NCI-H82 treated with DMSO at 0.1 percent for 48 hours (cell line): ENCODE results near the gene AP4M1.
"Not testable (repeated sequence)": the region's sequence is repeated elsewhere in the genome, so short reads cannot be mapped to it uniquely, and the experiment has no call there.

ENCODE experiments used
- DNase-seq: peaks from one replicate; lab custom pipeline; 2025; ENCODE audit not compliant: unreplicated experiment; lab: John Stamatoyannopoulos, UW

AP4M1 gene

DNA sequence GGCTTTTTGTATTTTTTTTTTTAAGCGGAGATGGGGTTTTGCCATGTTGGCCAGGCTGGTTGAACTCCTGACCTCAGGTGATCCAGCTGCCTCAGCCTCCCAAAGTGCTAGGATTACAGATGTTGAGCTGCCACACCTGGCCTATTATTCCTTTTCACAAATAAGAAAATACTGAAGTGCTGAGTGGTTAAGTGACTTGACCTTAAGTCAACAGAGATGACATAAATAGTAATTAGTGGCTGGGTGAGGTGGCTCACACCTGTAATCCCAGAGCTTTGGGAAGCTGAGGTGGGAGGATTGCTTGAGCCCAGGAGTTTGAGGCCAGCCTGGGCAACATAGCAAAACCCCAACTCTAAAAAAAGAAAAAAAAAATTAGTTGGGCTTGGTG lies 28.8 kb downstream of the AP4M1 start:
- DNase-seq = not testable (repeated sequence)

DNA sequence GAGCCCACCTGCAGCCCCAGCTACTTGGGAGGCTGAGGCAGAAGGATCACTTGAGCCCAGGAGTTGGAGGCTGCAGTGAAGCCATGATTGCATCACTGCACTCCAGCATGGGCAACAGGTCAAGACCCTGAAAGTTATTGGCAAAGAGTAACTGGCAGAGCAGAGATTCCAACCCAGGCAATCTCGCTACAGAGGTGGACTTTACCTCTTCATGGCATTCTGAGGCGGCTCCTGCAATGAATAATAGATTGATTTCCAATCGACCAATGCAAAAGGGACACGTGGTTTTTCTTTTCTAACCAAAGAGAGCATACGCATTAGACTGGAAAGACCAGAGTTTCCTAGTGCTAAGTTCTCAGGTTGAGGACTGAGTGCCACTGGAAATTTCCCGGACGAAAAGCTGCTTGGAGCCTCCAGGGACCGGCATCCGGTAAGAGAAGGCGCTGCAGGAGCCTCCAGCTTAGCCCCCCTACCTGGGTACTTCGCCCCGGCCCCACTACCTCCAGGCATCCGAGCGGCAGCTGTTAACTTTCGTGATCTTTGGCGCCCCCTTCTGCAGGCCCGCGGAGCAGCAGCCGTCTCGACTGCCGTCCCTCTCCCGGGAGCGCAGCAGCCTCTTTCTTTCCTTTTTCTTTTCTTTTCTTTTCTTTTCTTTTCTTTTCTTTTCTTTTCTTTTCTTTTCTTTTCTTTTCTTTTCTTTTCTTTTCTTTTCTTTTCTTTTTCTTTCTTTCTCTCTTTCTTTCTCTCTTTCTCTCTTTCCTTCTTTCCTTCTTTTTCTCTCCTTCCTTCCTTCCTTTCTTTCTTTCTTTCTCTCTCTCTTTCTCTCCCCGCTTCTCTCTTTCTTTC lies 29.4 kb downstream of the AP4M1 start:
- peak; percentile 37 for DNase-seq

DNA sequence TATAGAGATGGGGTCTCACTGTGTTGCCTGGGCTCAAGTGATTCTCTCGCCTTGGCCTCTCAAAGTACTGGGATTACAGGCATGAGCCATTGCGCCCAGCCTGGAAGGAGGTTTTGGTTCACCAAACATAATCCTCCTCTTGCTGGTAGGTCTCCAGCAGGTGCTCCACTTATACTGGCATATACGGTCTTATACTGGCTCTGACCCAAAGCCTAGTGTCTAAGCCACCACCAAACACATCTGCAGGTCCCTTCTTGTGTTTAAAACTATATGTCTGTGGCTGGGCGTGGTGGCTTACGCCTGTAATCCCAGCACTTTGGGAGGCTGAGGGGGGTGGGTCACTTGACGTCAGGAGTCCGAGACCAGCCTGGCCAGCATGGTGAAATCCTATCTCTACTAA lies 30.7 kb downstream of the AP4M1 start:
- DNase-seq = peak; percentile 12

DNA sequence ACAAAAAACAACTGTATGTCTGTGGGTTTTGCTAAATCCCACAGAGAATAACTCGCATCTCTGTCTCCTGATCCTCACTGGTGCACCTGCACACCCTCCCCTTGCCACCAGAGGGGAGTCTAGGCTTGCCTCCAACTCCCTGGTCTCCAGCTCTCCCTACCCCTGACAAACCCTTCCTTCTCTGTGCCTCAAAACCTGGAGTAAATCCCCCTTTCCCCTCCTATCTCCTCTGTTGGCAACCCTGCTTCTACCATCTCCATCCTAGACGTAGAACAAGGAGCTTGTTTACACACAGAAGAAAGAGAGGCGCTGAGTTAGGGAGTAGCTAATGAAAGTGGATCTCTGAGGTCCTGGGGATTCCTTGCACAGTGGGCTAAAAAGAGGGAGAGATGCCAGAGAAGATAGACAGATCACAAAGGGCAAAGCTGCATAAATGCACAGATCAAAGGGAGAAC lies 31.3 kb downstream of the AP4M1 start:
- DNase-seq = peak; percentile 39

DNA sequence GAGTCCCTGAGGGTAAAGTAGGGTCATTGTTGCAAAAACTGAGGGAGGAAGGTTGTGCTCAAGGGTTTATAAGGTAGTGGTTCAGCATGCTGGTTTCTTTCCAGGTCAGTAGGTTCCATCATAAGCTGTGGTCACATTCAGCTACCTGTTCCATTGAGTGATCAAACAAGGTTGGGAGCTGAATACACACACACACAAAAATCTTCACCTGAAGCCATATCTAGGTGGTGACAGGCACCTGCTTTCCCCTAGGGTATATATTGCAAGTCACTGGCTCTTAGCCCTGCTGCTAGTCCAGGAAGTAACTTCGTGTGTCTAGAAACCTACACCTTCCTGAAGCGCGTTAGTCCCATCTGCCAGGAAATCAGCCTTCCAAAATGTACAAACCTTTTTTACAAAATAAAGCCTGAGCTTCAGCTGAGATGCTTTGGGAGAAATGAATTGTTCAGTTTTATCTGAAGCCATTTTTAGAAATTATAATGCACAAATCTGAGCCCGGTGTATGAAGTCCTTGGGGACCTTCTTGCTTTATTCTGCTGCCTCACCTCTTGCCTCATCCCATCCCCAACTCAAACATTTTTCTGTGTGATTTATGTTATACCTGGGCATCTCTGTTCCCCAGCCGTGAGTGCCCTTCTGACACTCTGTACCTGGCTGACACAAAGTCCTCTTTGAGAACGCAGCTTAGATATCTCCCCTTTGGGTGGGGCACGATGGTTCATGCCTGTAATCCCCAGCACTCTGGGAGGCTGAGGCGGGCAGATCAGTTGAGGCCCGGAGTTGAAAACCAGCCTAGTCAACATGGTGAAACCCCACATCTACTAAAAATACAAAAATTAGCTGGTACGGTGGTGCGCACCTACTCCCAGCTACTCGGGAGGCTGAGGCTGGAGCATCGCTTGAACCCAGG lies 36.7 kb downstream of the AP4M1 start:
- no peak for DNase-seq

DNA sequence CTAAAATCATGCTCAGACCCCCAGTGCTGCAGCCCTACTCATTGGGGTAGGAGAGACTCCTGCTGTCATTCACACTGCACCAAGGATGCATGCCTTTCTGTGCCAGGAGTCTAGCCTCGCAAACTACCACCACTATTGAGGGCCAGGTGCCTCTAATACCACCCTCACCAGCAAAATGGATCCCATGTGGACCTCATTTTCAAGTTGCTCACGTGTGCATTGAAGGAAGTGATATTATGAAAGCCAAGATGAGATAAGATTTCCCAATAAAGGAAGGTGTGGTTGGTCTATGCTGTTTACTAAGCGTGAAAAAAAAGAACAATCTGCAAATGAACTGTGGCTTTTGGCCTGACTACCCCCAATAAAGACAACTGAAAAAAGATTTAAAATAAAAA lies 40.1 kb downstream of the AP4M1 start:
- no peak for DNase-seq

DNA sequence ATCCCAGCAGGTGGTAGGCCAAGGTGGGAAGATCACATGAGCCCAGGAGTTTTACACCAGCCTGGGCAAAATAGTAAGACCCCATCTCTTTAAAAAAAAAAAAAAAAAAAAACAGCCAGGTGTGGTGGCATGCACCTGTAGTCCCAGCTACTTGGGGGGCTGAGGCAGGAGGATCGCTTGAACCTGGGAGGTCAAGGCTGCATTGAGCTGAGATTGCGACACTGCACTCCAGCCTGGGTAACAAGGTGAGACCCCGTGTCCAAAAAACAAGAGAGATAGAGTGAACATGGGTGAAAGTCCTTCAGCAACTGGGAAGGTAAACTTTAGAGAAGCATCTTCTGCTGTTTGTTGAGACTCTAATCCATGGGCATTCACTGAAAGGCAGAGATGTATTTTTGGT lies 41.0 kb downstream of the AP4M1 start:
- no peak for DNase-seq

DNA sequence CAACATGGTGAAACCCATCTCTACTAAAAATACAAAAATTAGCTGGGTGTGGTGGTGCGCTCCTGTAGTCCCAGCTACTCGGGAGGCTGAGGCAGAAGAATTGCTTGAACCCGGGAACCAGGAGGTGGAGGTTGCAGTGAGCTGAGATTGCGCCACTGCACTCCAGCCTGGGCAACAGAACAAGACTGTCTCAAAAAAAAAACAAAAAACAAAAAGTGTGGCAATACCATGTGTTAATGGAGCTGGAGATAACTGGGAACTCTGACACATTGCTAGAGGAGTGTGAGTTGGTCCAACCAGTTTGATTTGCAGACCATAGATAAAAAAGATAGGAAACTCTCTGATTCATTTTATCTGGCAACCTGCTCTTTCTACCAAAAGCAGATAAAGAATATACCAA lies 44.9 kb downstream of the AP4M1 start:
- not testable (repeated sequence) for DNase-seq

DNA sequence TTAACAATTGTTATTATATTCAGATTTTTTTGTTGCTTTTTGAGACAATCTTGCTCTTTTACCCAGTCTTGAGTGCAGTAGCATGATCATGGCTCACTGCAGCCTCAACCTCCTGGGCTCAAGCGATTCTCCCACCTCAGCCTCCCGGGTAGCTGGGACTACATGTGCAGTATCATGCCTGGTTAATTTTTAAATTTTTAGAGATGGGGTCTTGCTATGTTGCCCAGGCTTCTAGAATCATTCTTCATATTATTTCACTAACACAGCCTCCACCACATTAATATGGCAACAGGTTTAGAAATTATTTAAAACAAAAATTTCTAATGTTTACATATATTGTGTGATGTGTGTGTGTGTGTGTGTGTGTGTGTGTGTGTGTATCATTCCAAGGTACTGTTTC lies 45.8 kb downstream of the AP4M1 start:
- DNase-seq = no peak

DNA sequence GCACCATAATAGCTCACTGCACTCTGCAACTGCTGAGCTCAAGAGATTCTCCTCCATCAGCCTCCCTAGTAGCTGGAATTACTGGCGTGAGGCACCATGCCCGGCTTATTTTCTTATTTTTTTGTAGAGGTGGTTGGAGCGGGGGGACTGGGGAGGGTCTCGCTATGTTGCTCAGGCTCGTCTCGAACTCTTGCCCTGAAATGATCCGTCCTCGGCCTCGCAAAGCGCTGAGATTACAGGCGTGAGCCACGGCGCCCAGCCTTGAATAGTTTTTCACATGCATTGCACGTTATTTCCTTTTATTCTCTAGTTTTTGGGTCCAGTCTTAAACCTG lies 46.7 kb downstream of the AP4M1 start:
- no peak for DNase-seq

DNA sequence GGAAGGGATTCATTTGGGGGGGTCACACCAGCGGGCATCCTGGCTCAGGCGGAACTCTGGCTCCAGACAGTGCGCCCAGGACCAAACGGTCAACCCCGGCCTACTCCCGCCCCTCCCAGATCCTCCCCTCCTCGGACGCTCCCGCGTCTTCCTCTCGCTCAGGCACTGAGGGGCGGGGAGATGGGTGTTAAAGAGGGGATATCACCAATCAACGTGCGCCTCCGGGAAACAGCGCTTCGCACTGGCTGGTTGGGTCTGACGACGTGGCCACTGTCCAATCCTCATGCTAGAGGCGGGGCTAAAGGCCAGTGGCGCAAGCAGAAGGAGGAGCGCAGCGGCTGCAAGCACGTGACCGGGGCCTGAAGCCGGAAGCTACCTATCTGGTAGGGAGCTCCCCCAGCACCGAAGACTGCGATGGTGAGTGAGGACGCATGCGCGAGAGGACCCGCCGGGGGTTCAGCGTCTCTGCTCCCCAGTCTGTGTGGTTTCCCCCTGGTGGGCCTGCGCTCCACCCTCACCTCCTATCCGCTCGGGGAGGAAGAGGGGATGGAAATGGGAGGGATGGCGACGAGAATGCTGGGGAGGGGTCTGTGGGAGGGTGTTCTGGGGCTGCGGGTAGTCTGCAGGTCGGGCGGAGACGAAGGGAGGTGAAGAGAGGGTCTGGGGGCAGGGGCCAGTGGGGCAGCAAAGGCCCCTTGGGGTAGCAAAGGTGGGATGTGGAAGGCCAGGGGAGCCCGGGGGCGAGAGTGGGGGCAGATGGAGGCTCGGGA lies 47.3 kb downstream of the AP4M1 start, which contains the start of gene LAMTOR4:
Gene LAMTOR4 (plus strand): TSS at position 360 of the 770 bp plus-strand sequence. CDS start 55 bp downstream, at position 415.
- DNase-seq = peak; percentile 98

DNA sequence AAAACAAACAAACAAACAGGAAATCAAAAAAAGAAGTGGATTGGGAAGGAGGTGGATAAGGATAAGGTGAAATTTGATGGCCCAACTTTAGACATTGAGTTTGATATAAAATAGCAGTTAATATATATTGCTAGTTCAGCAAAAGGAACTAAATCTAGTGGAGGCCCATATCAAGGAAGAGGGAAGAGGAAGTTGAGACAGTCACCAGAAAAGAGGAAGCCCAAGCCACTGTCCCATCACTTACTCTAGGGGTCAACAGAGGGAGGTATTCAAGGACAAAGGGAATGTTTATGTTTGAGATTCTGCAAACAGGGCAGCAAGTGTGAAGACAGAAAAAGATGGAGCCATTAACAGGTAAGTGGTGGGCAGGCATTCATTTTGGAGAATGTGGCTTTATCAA lies 51.0 kb downstream of the AP4M1 start:
- DNase-seq = no peak

DNA sequence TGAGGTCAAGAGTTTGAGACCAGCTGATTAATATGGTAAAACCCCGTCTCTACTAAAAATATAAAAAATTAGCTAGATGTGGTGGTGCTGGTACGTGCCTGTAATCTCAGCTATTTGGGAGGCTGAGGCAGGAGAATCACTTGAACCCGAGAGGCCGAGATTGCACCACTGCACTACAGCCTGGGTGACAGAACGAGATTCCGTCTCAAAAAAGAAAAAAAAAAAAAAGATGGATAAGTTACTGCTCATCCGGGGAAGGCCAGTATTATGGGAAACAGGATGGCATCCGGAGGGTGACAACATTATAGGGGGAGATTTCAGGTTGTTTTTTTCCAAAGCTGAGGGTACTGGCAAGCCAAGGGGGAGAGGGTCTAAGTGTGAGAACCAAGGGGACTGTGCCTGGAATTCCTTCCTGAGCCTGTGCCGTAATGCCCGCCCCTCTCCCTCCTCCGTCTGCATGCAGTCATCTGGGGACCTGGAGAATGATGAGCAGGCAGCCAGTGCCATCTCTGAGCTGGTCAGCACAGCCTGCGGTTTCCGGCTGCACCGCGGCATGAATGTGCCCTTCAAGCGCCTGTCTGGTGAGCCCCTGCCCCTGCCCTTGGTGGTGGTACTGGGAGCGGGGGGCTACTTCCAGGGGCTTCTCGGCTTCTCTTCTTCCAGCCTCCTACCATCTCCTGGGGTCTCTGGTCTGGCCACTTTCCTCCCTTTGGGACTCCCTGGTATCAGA lies 51.7 kb downstream of the AP4M1 start:
- no peak for DNase-seq

DNA sequence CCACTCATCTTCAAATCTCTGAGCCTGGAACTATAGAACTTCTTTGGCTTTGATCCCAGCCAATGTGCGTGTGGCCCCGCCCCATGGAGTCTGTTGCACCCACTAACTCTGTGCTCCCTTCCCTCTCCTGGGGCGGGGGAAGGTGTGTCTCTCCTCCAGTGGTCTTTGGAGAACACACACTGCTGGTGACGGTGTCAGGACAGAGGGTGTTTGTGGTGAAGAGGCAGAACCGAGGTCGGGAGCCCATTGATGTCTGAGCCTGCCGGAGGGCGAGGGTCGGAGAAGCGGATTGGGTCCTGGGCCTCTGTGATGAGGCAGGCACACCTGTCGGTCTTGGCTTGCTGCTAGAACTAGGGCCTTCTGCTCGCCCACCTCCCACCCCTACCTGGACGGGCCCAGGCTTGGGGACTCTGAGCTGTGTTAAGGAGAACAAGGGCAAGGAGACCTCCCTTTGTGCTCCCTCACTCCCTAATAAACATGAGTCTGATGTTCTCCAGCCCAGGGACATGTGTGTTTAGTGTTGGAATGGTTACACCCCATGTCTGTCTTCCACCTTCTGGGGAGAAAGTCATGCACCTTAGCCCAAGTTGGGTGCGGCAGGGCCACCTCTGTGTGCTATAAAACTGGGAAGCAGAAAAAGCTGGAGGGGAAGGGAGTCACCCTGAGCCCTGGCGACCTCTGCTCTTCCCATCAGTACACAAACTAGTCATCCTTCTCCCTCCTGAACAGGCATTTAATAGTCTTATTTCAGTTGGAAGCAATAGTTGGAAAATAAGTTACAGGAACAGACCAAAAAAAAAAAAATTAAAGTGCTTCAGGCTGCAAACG lies 52.5 kb downstream of the AP4M1 start:
- no peak for DNase-seq

DNA sequence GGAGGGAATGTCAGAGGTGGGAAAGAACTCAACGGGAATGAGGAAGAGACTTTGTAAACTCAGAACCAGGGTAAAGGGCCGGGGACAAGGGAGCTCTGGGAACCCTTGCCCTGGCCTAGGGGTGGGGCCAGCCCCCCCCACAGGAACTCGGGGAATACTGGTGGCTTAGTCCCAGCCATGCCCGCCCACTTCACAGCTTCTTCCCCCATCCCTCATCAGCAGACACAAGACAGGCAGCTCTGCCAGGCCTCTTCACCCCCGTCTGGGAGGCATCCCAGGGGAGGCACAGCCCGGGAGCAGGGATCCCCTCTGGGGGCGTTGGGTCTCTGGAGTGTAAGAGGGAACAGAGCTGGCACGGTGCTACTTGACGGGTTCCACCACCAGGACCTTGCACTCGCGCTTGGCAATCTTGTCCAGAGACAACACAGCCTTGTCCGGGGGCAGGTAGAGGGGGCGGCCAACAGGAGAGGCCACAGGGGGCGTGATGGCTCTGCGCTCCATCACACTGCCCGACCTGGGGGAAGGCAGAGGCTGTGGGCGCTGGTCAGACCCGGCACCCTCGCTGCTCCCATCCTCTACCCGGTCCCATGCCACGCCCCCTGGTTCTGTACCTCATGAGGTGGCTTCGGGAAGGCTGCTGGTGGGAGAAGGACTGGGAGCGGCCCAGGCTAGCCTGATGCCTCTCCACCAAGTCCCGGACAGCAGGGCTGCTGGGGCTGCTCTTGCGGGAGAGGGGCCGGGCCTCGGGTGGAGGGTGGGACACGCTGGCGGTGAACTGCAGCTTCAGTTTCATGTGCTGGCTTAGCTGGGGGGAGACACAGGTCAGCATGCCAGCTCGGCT lies 53.4 kb downstream of the AP4M1 start:
- no peak for DNase-seq

DNA sequence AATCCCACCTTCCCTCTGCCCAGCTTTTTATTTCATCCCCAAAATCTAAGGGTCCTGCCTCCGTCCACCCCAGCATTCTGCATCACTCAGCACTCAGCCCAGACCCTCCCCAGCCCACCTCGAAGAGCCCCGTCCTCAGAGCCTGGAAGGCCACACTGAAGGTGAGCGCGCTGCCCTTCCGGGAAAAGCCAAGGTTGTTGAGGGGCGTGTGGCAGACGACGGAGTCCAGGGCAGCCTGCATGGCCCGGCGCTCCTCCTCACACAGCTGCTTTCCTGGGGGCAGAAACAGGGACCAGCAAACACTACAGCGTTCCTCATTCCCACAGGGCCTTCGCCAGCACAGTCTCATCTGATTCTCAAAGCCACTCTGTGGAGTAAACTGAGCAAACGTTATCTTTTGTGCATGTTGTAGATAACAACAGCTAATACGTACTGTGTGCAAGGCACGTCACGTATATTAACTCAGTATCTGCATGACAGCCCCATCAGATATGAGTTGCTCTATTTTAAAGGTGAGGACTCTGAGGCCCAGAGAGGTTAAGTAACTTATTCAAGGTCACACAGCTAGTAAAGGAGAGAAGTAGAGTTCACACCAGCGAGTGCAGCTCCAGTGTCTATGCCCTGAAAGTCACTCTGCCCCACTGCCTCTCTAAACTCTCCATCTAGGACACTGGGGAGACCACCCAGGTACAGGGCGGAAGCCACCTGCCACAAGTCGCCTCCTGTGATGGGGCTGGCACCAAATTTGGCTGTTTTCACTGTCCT lies 54.3 kb downstream of the AP4M1 start:
- DNase-seq = no peak

DNA sequence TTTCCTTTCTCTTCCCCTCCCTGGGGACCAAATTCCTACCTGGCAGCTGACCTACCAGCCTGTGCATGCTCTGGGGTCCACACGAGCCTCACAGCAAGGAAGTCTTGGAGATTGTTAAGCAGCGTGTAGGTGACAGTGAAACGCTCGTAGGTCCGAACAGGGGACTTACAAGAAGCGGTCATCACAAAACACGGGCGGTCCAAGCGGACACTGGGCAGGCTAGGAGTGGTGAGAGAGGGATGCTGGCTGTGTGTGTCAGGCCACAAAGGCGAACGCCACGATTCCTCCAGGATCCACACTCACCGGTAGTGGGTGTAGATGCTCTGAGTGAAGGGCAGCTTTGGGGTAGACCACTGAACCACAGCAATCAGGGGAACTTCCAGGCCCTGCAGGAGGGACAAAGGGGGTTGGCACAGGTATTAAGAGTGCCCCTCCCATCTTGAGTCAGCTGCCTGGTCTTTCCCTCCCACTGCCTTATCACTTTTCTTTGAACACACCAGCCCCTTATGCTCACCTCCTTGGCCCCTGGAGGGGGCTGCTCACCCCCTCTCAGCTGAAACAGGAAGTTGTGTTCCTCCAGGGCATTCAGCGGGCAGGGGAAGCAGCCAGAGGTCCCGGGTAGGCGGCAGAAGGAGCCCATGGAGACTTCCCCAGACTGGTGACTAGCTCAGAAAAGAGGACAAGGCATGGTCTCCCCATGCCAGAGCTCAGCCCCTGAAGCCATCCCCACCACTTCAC lies 55.1 kb downstream of the AP4M1 start:
- DNase-seq = no peak

DNA sequence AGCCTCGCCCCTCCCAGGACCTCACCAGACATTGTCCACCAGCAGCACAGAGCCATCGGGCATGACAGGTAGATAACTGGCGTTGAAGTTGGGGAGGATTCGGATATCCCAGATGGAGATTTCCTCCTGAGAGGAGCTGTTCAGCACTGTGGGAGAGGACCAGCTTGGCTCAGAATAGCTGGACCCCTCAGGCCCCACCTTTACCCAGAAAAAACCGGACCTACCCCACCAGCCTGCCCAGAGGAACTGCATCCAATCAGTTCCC lies 55.6 kb downstream of the AP4M1 start:
- DNase-seq = no peak
